Nephron (organoid): ENCODE measurements around the gene S100A5.

Source experiments
- H3K27ac Mint-ChIP-seq, 3 experiments: 2 replicates each; pipeline ENCODE4 v1.8.0; 2020; ENCODE audit warnings: mixed read lengths in 3 of 3, mild to moderate bottlenecking in 2 of 3, moderate library complexity in 1 of 3
- H3K27me3 Mint-ChIP-seq: 2 replicates; pipeline ENCODE4 v1.8.0; 2021; ENCODE audit warnings: low read depth, mild to moderate bottlenecking, moderate library complexity, mixed read lengths
- H3K36me3 Mint-ChIP-seq: 2 replicates; pipeline ENCODE4 v1.8.0; 2020; ENCODE audit warnings: low read depth, mixed read lengths
- H3K4me1 Mint-ChIP-seq: 2 replicates; pipeline ENCODE4 v1.8.0; 2020; ENCODE audit warnings: mixed read lengths
- H3K4me3 Mint-ChIP-seq, 3 experiments: 2 replicates each; pipeline ENCODE4 v1.8.0; 2020; ENCODE audit warnings: mild to moderate bottlenecking in 3 of 3, mixed read lengths in 3 of 3, moderate library complexity in 2 of 3
- H3K9me3 Mint-ChIP-seq: 2 replicates; pipeline ENCODE4 v1.8.0; 2020; ENCODE audit warnings: mixed read lengths
- TF ChIP-seq, protein P1 (sequence below), 3 experiments: fragments of 200-600 bp; sonication (generic); IDR thresholded peaks; one replicate each; pipeline ENCODE4 v1.5.0; 2021; ENCODE audit warnings: antibody characterized with exemption in 3 of 3; ENCODE audit not compliant: unreplicated experiment in 3 of 3

S100A5 gene

GRCh38 chr1:153493343-153493960, 47.3 kb downstream of the S100A5 start:
- peaks cover 7% of the 10 kb centered on the region for H3K4me1 Mint-ChIP-seq
- H3K9me3 Mint-ChIP-seq = no peaks in the 10 kb centered on the region
- peak overlapping the region in 2 of 3 experiments; percentile 41 to 47 for H3K27ac Mint-ChIP-seq
- H3K4me3 Mint-ChIP-seq = no peak overlapping the region
- TF ChIP-seq, protein P1, sequence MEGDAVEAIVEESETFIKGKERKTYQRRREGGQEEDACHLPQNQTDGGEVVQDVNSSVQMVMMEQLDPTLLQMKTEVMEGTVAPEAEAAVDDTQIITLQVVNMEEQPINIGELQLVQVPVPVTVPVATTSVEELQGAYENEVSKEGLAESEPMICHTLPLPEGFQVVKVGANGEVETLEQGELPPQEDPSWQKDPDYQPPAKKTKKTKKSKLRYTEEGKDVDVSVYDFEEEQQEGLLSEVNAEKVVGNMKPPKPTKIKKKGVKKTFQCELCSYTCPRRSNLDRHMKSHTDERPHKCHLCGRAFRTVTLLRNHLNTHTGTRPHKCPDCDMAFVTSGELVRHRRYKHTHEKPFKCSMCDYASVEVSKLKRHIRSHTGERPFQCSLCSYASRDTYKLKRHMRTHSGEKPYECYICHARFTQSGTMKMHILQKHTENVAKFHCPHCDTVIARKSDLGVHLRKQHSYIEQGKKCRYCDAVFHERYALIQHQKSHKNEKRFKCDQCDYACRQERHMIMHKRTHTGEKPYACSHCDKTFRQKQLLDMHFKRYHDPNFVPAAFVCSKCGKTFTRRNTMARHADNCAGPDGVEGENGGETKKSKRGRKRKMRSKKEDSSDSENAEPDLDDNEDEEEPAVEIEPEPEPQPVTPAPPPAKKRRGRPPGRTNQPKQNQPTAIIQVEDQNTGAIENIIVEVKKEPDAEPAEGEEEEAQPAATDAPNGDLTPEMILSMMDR (IDR thresholded peaks at IDR 0.05; ENCODE audit: unreplicated experiment in 3 of 3) = no peak
- H3K27me3 Mint-ChIP-seq = no peaks in the 10 kb centered on the region
- no peaks in the 10 kb centered on the region for H3K36me3 Mint-ChIP-seq

DNA sequence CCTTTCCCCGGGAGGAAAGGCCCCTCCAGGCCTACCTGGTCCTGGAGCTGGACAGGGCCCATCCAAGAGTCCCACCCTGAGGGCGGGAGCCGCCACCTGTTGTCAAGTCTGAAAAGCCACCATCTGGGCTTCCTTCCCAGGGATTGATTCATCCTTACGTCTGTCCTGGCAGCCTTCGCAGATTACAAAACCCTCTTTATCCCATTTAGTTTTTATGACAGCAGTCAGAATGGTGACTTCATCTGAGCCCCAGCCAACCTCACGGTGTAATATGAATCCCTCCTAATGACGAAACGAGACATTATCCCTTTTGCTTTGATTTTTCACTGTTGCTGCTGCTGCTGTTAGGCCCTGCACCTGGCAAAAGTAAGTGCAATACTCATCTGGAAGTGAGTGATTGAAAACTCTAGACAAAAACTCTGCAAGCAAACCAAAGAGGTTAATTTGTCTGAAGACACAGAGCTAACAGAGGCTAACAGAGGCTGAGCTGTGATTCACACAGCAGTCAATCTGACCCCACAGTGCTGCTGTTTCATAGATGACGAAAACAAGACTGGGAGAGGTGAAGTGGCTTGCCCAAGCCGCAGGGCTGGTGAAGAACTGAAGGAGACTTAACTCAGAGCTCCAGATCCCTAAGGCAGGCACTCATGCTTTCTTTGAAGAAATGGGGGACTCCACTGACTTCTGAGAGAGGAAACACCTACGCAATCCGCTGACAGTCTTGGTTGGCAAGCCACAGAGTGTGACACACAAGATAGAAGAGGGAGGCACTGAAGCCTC, 50.3 kb downstream of the S100A5 start:
- Mint-ChIP-seq H3K27me3 (no peaks in the 10 kb centered on the region), H3K4me1 (peaks cover 18% of the 10 kb centered on the region), H3K9me3 (no peaks in the 10 kb centered on the region), H3K4me3 (no peak overlapping the region), H3K27ac (peak overlapping the region; percentile 14 to 63 (median 44)), H3K36me3 (no peaks in the 10 kb centered on the region)
- TF ChIP-seq, protein P1 (IDR thresholded peaks at IDR 0.05; ENCODE audit: unreplicated experiment in 3 of 3) = no peak

- Mint-ChIP-seq H3K4me1 (peaks cover 18% of the 10 kb centered on the region), H3K4me3 (no peak overlapping the region), H3K9me3 (no peaks in the 10 kb centered on the region), H3K27me3 (peaks cover 8% of the 10 kb centered on the region), H3K36me3 (no peaks in the 10 kb centered on the region), H3K27ac (no peak overlapping the region)
- TF ChIP-seq, protein P1 (IDR thresholded peaks at IDR 0.05; ENCODE audit: unreplicated experiment in 3 of 3) = no peak
Observed at GRCh38 chr1:153488731-153489130, 52.0 kb downstream of the S100A5 start.

DNA sequence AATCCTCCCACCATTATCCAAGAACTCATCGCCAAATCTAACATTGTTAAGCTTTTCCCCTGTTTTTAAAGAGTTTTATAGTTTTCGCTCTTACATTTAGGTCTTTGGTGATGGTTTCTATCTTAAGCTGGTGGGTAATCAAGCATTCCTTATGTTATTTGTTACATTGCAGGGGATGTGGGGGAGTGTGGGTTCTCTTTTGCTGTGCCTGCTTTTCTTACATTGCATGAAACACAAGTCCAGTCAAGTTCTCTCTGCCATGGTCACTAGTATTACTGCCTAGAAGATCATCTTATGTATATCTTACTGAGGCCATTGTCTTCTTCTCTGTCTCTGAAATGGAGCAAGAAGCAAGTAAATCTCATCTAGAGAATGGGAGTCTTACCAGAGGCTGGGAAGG, 53.0 kb downstream of the S100A5 start:
- H3K36me3 Mint-ChIP-seq = no peaks in the 10 kb centered on the region
- TF ChIP-seq, protein P1 (IDR thresholded peaks at IDR 0.05; ENCODE audit: unreplicated experiment in 3 of 3) = no peak
- H3K9me3 Mint-ChIP-seq = no peaks in the 10 kb centered on the region
- peaks cover 8% of the 10 kb centered on the region for H3K27me3 Mint-ChIP-seq
- H3K4me3 Mint-ChIP-seq = peak overlapping the region in 1 of 3 experiments; percentile 4
- H3K4me1 Mint-ChIP-seq = peaks cover 18% of the 10 kb centered on the region
- H3K27ac Mint-ChIP-seq = peak overlapping the region; percentile 24 to 95 (median 83)
